Measurements from ENCODE around the gene N4BP2L1. TPM values are rescaled to one million over a fixed set of nuclear protein-coding genes. Genes with fewer than 3 reads are reported as not detected.

The N4BP2L1 gene
- total RNA-seq, 2 experiments from 2014 or later, result 26.2 to 32.2 TPM

Other genes with a start within 250 kb of the N4BP2L1 start
- gene ZAR1L, start 112.8 kb downstream of the N4BP2L1 start, total RNA-seq, result not detected
- gene BRCA2, start 112.6 kb downstream of the N4BP2L1 start, total RNA-seq, result 10 to 100 TPM; 24.9 to 27.2 TPM
- gene N4BP2L2, start 110.7 kb upstream of the N4BP2L1 start, total RNA-seq, result 10 to 100 TPM; 84.5 to 85.2 TPM
- gene PDS5B, start 158.3 kb upstream of the N4BP2L1 start, total RNA-seq, result 10 to 100 TPM; 44.1 to 46.6 TPM